Activated CD8-positive, alpha-beta T cell treated with anti-CD3 and anti-CD28 coated beads for 36 hours (primary cell): ENCODE data around the gene PNPLA5. TPM values are rescaled to one million over a fixed set of nuclear protein-coding genes. Genes with fewer than 3 reads are reported as not detected.
"Not testable (repeated sequence)": the region's sequence is repeated elsewhere in the genome, so short reads cannot be mapped to it uniquely, and the experiment has no call there.

ENCODE experiments used
- ATAC-seq: fragments of 200-7000 bp; cut with Tn5 transposase; one replicate; pipeline ENCODE4 v1.10.0; 2021; ENCODE audit warnings: mild to moderate bottlenecking, moderate library complexity
- CTCF ChIA-PET: fragments of 350-600 bp; sonication (Branson Sonifier 250); formaldehyde crosslinking; loops from one replicate; lab custom pipeline; 2021; ENCODE audit warnings: antibody characterized with exemption; lab: Charles Lee
- POLR2A ChIA-PET: fragments of 350-600 bp; sonication (Branson Sonifier 250); formaldehyde crosslinking; loops from one replicate; lab custom pipeline; 2021; ENCODE audit warnings: antibody characterized with exemption; lab: Charles Lee
- DNase-seq: peaks from one replicate; pipeline ENCODE4 v3.0.0-alpha.2; 2020
- H3K27ac Mint-ChIP-seq: one replicate; pipeline ENCODE4 v1.8.0; 2021; ENCODE audit warnings: mild to moderate bottlenecking, mixed read lengths
- H3K27me3 Mint-ChIP-seq: one replicate; pipeline ENCODE4 v1.8.0; 2021; ENCODE audit warnings: mixed read lengths
- H3K36me3 Mint-ChIP-seq: one replicate; pipeline ENCODE4 v1.8.0; 2021; ENCODE audit warnings: low read depth, mixed read lengths
- H3K4me1 Mint-ChIP-seq: one replicate; pipeline ENCODE4 v1.8.0; 2021; ENCODE audit warnings: low read depth, mixed read lengths
- H3K4me3 Mint-ChIP-seq: one replicate; pipeline ENCODE4 v1.8.0; 2021; ENCODE audit warnings: mild to moderate bottlenecking, moderate library complexity, mixed read lengths
- H3K9me3 Mint-ChIP-seq: one replicate; pipeline ENCODE4 v1.8.0; 2021; ENCODE audit warnings: mixed read lengths
- CTCF ChIP-seq: fragments of 200-600 bp; IDR thresholded peaks from one replicate; pipeline ENCODE4 v1.8.0; 2022; ENCODE audit warnings: antibody characterized with exemption, mild to moderate bottlenecking
- intact Hi-C: fragments of 100-400 bp; cut with micrococcal nuclease; formaldehyde crosslinking; loops from one replicate; pipeline ENCODE4 v1.10.0; 2022
- total RNA-seq, 2 experiments: library from RNA; stranded (reverse); gene quantifications; one replicate each; pipeline ENCODE4 v1.2.3, GENCODE V29; 2021

PNPLA5 gene
- total RNA-seq, 2 experiments from 2014 or later = not detected

GRCh38 chr22:43911351-43911750, 19.5 kb upstream of the PNPLA5 start:
- H3K9me3 Mint-ChIP-seq = no peaks in the 10 kb centered on the region
- no peak for DNase-seq
- H3K27me3 Mint-ChIP-seq = peaks cover 6% of the 10 kb centered on the region
- H3K4me1 Mint-ChIP-seq = no peaks in the 10 kb centered on the region
- no peak overlapping the region for H3K27ac Mint-ChIP-seq
- no peak for TF ChIP-seq CTCF
- H3K36me3 Mint-ChIP-seq = no peaks in the 10 kb centered on the region
- ATAC-seq = no peak
- intact Hi-C loops = no loop called here
- no peak overlapping the region for H3K4me3 Mint-ChIP-seq
- ChIA-PET POLR2A (no interaction called here), CTCF (no interaction called here)

- Mint-ChIP-seq H3K4me1 (no peaks in the 10 kb centered on the region), H3K27ac (no peak overlapping the region), H3K4me3 (no peak overlapping the region), H3K36me3 (no peaks in the 10 kb centered on the region), H3K9me3 (no peaks in the 10 kb centered on the region), H3K27me3 (peaks cover 6% of the 10 kb centered on the region)
- DNase-seq (no peak), ATAC-seq (no peak)
- POLR2A ChIA-PET = no interaction called here
- TF ChIP-seq CTCF = no peak
- intact Hi-C loops = no loop called here
- CTCF ChIA-PET = no interaction called here
Measured at GRCh38 chr22:43910178-43910695, 18.4 kb upstream of the PNPLA5 start.

GRCh38 chr22:43909708-43910107, 17.9 kb upstream of the PNPLA5 start:
- no peaks in the 10 kb centered on the region for H3K4me1 Mint-ChIP-seq
- H3K4me3 Mint-ChIP-seq = no peak overlapping the region
- H3K9me3 Mint-ChIP-seq = no peaks in the 10 kb centered on the region
- DNase-seq = no peak
- no peak overlapping the region for H3K27ac Mint-ChIP-seq
- POLR2A ChIA-PET = no interaction called here
- no peaks in the 10 kb centered on the region for H3K36me3 Mint-ChIP-seq
- no peak for ATAC-seq
- intact Hi-C loops = no loop called here
- TF ChIP-seq CTCF = no peak
- CTCF ChIA-PET = interaction anchor here (1.9 kb wide), 1 partner anchor 27 kb away, joined by 4 read pairs; no protein-coding TSS in a partner anchor
- peaks cover 6% of the 10 kb centered on the region for H3K27me3 Mint-ChIP-seq

GRCh38 chr22:43905681-43906080, 13.9 kb upstream of the PNPLA5 start:
- Mint-ChIP-seq H3K9me3 (no peaks in the 10 kb centered on the region), H3K27ac (no peak overlapping the region), H3K4me3 (no peak overlapping the region), H3K36me3 (no peaks in the 10 kb centered on the region), H3K27me3 (peaks cover 6% of the 10 kb centered on the region), H3K4me1 (no peaks in the 10 kb centered on the region)
- ChIA-PET POLR2A (no interaction called here), CTCF (interaction anchor here (1.4 kb wide), 1 partner anchor 23 kb away, joined by 3 read pairs; no protein-coding TSS in a partner anchor)
- ATAC-seq = no peak
- no peak for TF ChIP-seq CTCF
- intact Hi-C loops = no loop called here
- DNase-seq = no peak

GRCh38 chr22:43904412-43904811, 12.6 kb upstream of the PNPLA5 start:
- H3K27me3 Mint-ChIP-seq, H3K4me3 Mint-ChIP-seq, ATAC-seq, H3K27ac Mint-ChIP-seq, H3K4me1 Mint-ChIP-seq, POLR2A ChIA-PET, H3K9me3 Mint-ChIP-seq, H3K36me3 Mint-ChIP-seq, intact Hi-C loops: not testable (repeated sequence)
- peak; percentile 60 for DNase-seq
- peak; percentile 42 for TF ChIP-seq CTCF
- CTCF ChIA-PET = interaction anchor here (2.5 kb wide), 1 partner anchor 22 kb away, joined by 6 read pairs; no protein-coding TSS in a partner anchor

GRCh38 chr22:43903033-43903432, 11.2 kb upstream of the PNPLA5 start:
- H3K36me3 Mint-ChIP-seq, H3K4me3 Mint-ChIP-seq, intact Hi-C loops, H3K27ac Mint-ChIP-seq, ATAC-seq, DNase-seq, POLR2A ChIA-PET, H3K9me3 Mint-ChIP-seq, H3K4me1 Mint-ChIP-seq, H3K27me3 Mint-ChIP-seq: not testable (repeated sequence)
- CTCF ChIA-PET = interaction anchor here (2.5 kb wide), 1 partner anchor 20 kb away, joined by 6 read pairs; no protein-coding TSS in a partner anchor
